ENCODE data around the gene PRRX1.

DNA sequence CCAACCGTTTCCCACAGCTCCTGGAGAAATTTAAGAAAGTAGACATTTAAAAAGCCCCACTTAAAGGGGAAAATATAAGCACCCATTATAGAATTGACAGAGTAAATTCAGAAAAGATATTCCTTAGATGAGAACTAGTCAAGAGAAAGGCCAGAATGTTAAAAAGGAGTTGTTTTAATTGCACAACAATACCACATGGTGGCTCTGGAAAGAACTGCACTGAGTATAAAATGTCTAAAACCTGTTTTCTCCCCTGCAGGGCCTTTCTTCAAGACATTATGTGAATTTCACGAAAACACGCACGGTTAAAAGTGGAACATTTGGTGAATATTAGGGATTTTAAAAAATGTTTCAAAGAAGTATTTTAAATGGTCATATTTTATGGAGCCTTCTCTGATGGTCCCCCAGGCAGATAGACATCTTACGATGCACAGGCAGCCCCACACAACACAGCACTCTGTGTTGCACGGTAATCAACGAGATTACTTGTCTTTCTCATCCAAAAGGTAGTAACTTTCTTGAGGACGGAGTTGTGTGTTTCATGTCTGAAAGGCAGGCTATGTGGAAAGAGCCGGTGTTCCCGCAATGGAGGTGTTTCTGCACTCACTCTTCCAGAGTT lies 101.9 kb downstream of the PRRX1 start:
- TF ChIP-seq, protein P1, sequence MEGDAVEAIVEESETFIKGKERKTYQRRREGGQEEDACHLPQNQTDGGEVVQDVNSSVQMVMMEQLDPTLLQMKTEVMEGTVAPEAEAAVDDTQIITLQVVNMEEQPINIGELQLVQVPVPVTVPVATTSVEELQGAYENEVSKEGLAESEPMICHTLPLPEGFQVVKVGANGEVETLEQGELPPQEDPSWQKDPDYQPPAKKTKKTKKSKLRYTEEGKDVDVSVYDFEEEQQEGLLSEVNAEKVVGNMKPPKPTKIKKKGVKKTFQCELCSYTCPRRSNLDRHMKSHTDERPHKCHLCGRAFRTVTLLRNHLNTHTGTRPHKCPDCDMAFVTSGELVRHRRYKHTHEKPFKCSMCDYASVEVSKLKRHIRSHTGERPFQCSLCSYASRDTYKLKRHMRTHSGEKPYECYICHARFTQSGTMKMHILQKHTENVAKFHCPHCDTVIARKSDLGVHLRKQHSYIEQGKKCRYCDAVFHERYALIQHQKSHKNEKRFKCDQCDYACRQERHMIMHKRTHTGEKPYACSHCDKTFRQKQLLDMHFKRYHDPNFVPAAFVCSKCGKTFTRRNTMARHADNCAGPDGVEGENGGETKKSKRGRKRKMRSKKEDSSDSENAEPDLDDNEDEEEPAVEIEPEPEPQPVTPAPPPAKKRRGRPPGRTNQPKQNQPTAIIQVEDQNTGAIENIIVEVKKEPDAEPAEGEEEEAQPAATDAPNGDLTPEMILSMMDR (tag by site-specific recombination; IDR thresholded peaks at IDR 0.05) = no peak
- no peak for TF ChIP-seq ZNF302 (tag by site-specific recombination; IDR thresholded peaks at IDR 0.05; ENCODE audit: low read depth)
- no peak for TF ChIP-seq SALL2 (tag by site-specific recombination; IDR thresholded peaks at IDR 0.05; ENCODE audit: borderline replicate concordance)
- no peak for TF ChIP-seq ZNF423 (tag by site-specific recombination; IDR thresholded peaks at IDR 0.05)
- no peak for TF ChIP-seq ZNF555 (tag by site-specific recombination; conservative IDR thresholded peaks at IDR 0.05)
- TF ChIP-seq, protein P2, sequence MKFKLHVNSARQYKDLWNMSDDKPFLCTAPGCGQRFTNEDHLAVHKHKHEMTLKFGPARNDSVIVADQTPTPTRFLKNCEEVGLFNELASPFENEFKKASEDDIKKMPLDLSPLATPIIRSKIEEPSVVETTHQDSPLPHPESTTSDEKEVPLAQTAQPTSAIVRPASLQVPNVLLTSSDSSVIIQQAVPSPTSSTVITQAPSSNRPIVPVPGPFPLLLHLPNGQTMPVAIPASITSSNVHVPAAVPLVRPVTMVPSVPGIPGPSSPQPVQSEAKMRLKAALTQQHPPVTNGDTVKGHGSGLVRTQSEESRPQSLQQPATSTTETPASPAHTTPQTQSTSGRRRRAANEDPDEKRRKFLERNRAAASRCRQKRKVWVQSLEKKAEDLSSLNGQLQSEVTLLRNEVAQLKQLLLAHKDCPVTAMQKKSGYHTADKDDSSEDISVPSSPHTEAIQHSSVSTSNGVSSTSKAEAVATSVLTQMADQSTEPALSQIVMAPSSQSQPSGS (tag by site-specific recombination; IDR thresholded peaks at IDR 0.05; ENCODE audit: low read depth) = no peak
- no peak for TF ChIP-seq ZNF768 (tag by site-specific recombination; IDR thresholded peaks at IDR 0.05)
- TF ChIP-seq ZNF292 (tag by site-specific recombination; IDR thresholded peaks at IDR 0.05; ENCODE audit: borderline replicate concordance, low read depth) = no peak
- no peak for TF ChIP-seq PRDM4 (tag by site-specific recombination; IDR thresholded peaks at IDR 0.05)
